Endothelial cell of umbilical vein (primary cell): ENCODE measurements around the gene GALNT9. TPM values are rescaled to one million over a fixed set of nuclear protein-coding genes. Genes with fewer than 3 reads are reported as not detected.

Source experiments
- BruUV-seq: library from RNA; stranded (reverse); fragments of 400-500 nt; replicated peaks from 2 replicates; lab custom pipeline; 2021; lab: Mats Ljungman, UMichigan
- CTCF ChIA-PET: fragments of 300-600, 350-600 bp; sonication (Branson Sonifier 250); formaldehyde crosslinking; loops from one replicate; lab custom pipeline; 2021; ENCODE audit warnings: antibody characterized with exemption, inconsistent platforms; lab: Charles Lee
- POLR2A ChIA-PET: fragments of 300-600, 350-600 bp; sonication (Branson Sonifier 250); formaldehyde crosslinking; loops from one replicate; lab custom pipeline; 2021; ENCODE audit warnings: antibody characterized with exemption, inconsistent platforms; lab: Charles Lee
- DNase-seq: peaks from one replicate; pipeline ENCODE4 v3.0.0-alpha.2; 2011; ENCODE audit warnings: low read depth, low spot score
- FAIRE-seq: peaks from 2 replicates; lab custom pipeline; 2011; peaks lifted over from hg19 to GRCh38; lab: Jason Lieb, UNC
- H2AFZ ChIP-seq: 2 replicates; pipeline ENCODE4 v1.6.0; 2012; ENCODE audit warnings: low read depth, low read length, control low read depth, inconsistent platforms
- H3K27ac ChIP-seq: 2 replicates; pipeline ENCODE4 v1.5.1; 2011; ENCODE audit warnings: low read depth, mild to moderate bottlenecking, control low read depth, low read length, moderate library complexity; ENCODE audit not compliant: insufficient read depth
- H3K27me3 ChIP-seq, 2 experiments: 2 replicates each; pipeline versions ENCODE4 v1.6.0 to v1.6.1; 2011; ENCODE audit warnings: low read length in 2 of 2, mixed read lengths in 1 of 2; ENCODE audit not compliant: control insufficient read depth in 2 of 2, insufficient read depth in 2 of 2
- H3K36me3 ChIP-seq, 2 experiments: 2 replicates in 1 of 2; 3 replicates in 1 of 2; pipeline ENCODE4 v1.5.1; 2011; ENCODE audit warnings: low read length in 2 of 2, mild to moderate bottlenecking in 1 of 2, moderate library complexity in 1 of 2; ENCODE audit not compliant: control insufficient read depth in 2 of 2, insufficient read depth in 2 of 2; ENCODE audit errors: extremely low read depth in 1 of 2
- H3K4me1 ChIP-seq: 3 replicates; pipeline ENCODE4 v1.5.1; 2011; ENCODE audit warnings: mild to moderate bottlenecking, low read length; ENCODE audit not compliant: control insufficient read depth, insufficient read depth; ENCODE audit errors: extremely low read depth
- H3K4me2 ChIP-seq: 2 replicates; pipeline ENCODE4 v1.6.1; 2011; ENCODE audit warnings: low read length, control low read depth, mixed read lengths; ENCODE audit not compliant: insufficient read depth
- H3K4me3 ChIP-seq, 3 experiments: fragments of 200-600 bp in 1 of 3; sonication (generic), shearing (Covaris generic) in 1 of 3; replicated peaks in 1 of 3; 2 replicates each; pipeline ENCODE4 v1.5.1; 2011 to 2016; ENCODE audit warnings: control low read depth in 3 of 3, low read length in 3 of 3, mild to moderate bottlenecking in 2 of 3, inconsistent platforms in 1 of 3, low read depth in 1 of 3, moderate library complexity in 1 of 3; ENCODE audit not compliant: insufficient read depth in 1 of 3
- H3K79me2 ChIP-seq: 2 replicates; pipeline ENCODE4 v1.6.0; 2012; ENCODE audit warnings: low read length, inconsistent platforms; ENCODE audit not compliant: control insufficient read depth, insufficient read depth
- H3K9ac ChIP-seq: replicated peaks from 2 replicates; pipeline ENCODE3; 2011; ENCODE audit warnings: low read length, control low read depth; ENCODE audit not compliant: insufficient read depth; ENCODE audit errors: extremely low read depth
- H3K9me1 ChIP-seq: replicated peaks from 3 replicates; pipeline ENCODE4 v1.6.0; 2011; ENCODE audit warnings: mild to moderate bottlenecking, low read length; ENCODE audit not compliant: control insufficient read depth, insufficient read depth; ENCODE audit errors: extremely low read depth
- H3K9me3 ChIP-seq: replicated peaks from 2 replicates; pipeline ENCODE4 v1.5.1; 2012; ENCODE audit warnings: low read length, inconsistent platforms; ENCODE audit not compliant: control insufficient read depth, insufficient read depth
- H4K20me1 ChIP-seq: replicated peaks from 2 replicates; pipeline ENCODE3; 2011; ENCODE audit warnings: mild to moderate bottlenecking, low read length; ENCODE audit not compliant: control insufficient read depth, insufficient read depth; ENCODE audit errors: extremely low read depth
- EZH2 ChIP-seq: IDR thresholded peaks from 2 replicates; pipeline ENCODE4 v1.6.1; 2012; ENCODE audit warnings: borderline replicate concordance, low read depth, mild to moderate bottlenecking, moderate library complexity, low read length, inconsistent platforms; ENCODE audit not compliant: severe bottlenecking
- FOS ChIP-seq: IDR thresholded peaks from 2 replicates; pipeline ENCODE4 v1.6.1; 2011; ENCODE audit warnings: mild to moderate bottlenecking, low read length, moderate library complexity, borderline replicate concordance; ENCODE audit not compliant: insufficient read depth
- GATA2 ChIP-seq: IDR thresholded peaks from 2 replicates; pipeline ENCODE4 v1.7.0; 2011; ENCODE audit warnings: low read depth, mild to moderate bottlenecking, moderate library complexity, mixed read lengths, low read length; ENCODE audit not compliant: insufficient read length, insufficient read depth
- JUN ChIP-seq: IDR thresholded peaks from 2 replicates; pipeline ENCODE4 v1.6.1; 2011; ENCODE audit warnings: borderline replicate concordance, low read depth; ENCODE audit not compliant: insufficient read length, insufficient read depth
- MAX ChIP-seq: IDR thresholded peaks from 2 replicates; pipeline ENCODE4 v1.6.1; 2011; ENCODE audit not compliant: insufficient read depth, insufficient read length
- MYC ChIP-seq: IDR thresholded peaks from one replicate; pipeline ENCODE4 v1.6.1; 2011; ENCODE audit warnings: mild to moderate bottlenecking, low read depth, low read length
- POLR2A ChIP-seq: IDR thresholded peaks from 2 replicates; pipeline ENCODE4 v1.6.1; 2012; ENCODE audit warnings: low read depth, mild to moderate bottlenecking, control low read depth, low read length
- POLR2AphosphoS5 ChIP-seq: IDR thresholded peaks from 2 replicates; pipeline ENCODE4 v1.6.1; 2012; ENCODE audit warnings: low read depth, mild to moderate bottlenecking, control low read depth, low read length, moderate library complexity; ENCODE audit not compliant: insufficient read depth
- dilution Hi-C: fragments of 300-500 bp; cut with MboI; formaldehyde crosslinking; loops from one replicate; pipeline ENCODE4 v1.15.0; 2019; ENCODE audit warnings: low sequenced_read_pairs; ENCODE audit not compliant: extremely low pct_ligation_motif_present
- intact Hi-C: fragments of 100-400 bp; cut with micrococcal nuclease; formaldehyde crosslinking; loops from one replicate; pipeline ENCODE4 v1.10.0; 2022
- polyA plus RNA-seq, 4 experiments: library from polyadenylated mRNA; depleted of rRNA in 3 of 4; stranded (reverse) in 3 of 4; unstranded in 1 of 4; fragments of >200 nt; gene quantifications; 2 replicates each; pipeline versions ENCODE4 v1.2.1 to v1.2.3, GENCODE V29; 2011 to 2012; ENCODE audit warnings: missing spikeins in 1 of 4
- total RNA-seq: library from RNA; stranded (reverse); gene quantifications from 2 replicates; pipeline ENCODE4 v1.2.3, GENCODE V29; 2021
- TF ChIP-seq, protein P1 (sequence below), 2 donors: IDR thresholded peaks; 1 replicate in 1 of 2; 2 replicates in 1 of 2; pipeline ENCODE4 v1.5.1; 2011; ENCODE audit warnings: low read length in 2 of 2, mild to moderate bottlenecking in 2 of 2, moderate library complexity in 2 of 2, control low read depth in 1 of 2, inconsistent platforms in 1 of 2, low read depth in 1 of 2; ENCODE audit not compliant: insufficient read depth in 1 of 2; ENCODE audit errors: extremely low read depth in 1 of 2

GALNT9 gene
- total and polyA plus RNA-seq, 2 donors (not counting 3 experiments of a cell fraction or from before 2014, with no cell fraction given), result 0.14 to 0.73 TPM

DNA sequence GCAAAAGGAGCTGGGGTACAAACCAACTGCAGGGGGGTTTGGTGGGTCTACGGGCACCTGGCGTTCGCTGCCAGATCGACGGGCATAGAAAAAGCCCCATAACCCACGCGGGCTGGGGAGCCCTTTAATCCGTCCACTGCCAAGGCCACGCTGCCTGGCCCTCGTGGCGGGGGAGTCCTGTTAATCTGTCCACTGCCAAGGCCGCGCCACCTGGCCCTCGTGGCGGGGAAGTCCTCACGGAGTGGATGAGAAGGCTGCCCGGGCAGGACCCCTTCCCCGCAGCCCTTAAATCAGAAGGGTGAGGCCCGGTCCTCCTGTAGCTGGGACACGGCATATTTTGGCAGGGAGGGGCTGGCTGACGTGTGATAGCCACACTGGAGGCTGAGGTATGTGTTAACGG is 99.0 kb downstream of the GALNT9 start:
- no peaks in the 10 kb centered on the region for H4K20me1 ChIP-seq
- BruUV-seq, result no TSS peak
- H3K36me3 ChIP-seq, result no peaks in the 10 kb centered on the region
- FAIRE-seq (no peak), DNase-seq (no peak)
- dilution Hi-C loops, result no loop called here
- ChIA-PET POLR2A (no interaction called here), CTCF (no interaction called here)
- no peak overlapping the region for H3K4me3 ChIP-seq
- TF ChIP-seq MAX (no peak), GATA2 (no peak), POLR2A (no peak), MYC (no peak), EZH2 (no peak), FOS (no peak), POLR2AphosphoS5 (no peak), JUN (no peak)
- TF ChIP-seq, protein P1, sequence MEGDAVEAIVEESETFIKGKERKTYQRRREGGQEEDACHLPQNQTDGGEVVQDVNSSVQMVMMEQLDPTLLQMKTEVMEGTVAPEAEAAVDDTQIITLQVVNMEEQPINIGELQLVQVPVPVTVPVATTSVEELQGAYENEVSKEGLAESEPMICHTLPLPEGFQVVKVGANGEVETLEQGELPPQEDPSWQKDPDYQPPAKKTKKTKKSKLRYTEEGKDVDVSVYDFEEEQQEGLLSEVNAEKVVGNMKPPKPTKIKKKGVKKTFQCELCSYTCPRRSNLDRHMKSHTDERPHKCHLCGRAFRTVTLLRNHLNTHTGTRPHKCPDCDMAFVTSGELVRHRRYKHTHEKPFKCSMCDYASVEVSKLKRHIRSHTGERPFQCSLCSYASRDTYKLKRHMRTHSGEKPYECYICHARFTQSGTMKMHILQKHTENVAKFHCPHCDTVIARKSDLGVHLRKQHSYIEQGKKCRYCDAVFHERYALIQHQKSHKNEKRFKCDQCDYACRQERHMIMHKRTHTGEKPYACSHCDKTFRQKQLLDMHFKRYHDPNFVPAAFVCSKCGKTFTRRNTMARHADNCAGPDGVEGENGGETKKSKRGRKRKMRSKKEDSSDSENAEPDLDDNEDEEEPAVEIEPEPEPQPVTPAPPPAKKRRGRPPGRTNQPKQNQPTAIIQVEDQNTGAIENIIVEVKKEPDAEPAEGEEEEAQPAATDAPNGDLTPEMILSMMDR (IDR thresholded peaks at IDR 0.05; ENCODE audit: extremely low read depth in 1 of 2, insufficient read depth in 1 of 2, low read depth in 1 of 2, low read length in 2 of 2), result no peak
- no peak overlapping the region for H3K9ac ChIP-seq
- no peaks in the 10 kb centered on the region for H3K9me1 ChIP-seq
- no peak overlapping the region for H2AFZ ChIP-seq
- H3K4me2 ChIP-seq, result no peak overlapping the region
- no peaks in the 10 kb centered on the region for H3K27me3 ChIP-seq
- H3K79me2 ChIP-seq, result no peaks in the 10 kb centered on the region
- H3K27ac ChIP-seq, result no peak overlapping the region
- H3K4me1 ChIP-seq, result no peaks in the 10 kb centered on the region
- H3K9me3 ChIP-seq, result no peaks in the 10 kb centered on the region
- intact Hi-C loops, result no loop called here
